HepG2 (cell line): Measurements from ENCODE around the gene SMIM43. TPM values are rescaled to one million over a fixed set of nuclear protein-coding genes. Genes with fewer than 3 reads are reported as not detected.

Experiments used
- ATF1 ChIP-seq: IDR thresholded peaks from 2 replicates; pipeline ENCODE4 v1.6.1; 2016; ENCODE audit warnings: mild to moderate bottlenecking, control low read depth
- DNMT3B ChIP-seq: conservative IDR thresholded peaks from 2 replicates; pipeline ENCODE4 v1.6.1; 2016; ENCODE audit warnings: missing biosample characterization, control low read depth
- E2F5 ChIP-seq: sonication (generic); formaldehyde crosslinking; conservative IDR thresholded peaks from 2 replicates; pipeline ENCODE4 v1.4.0; 2020; ENCODE audit warnings: missing genetic modification reagents
- HMG20A ChIP-seq: IDR thresholded peaks from 2 replicates; pipeline ENCODE4 v1.6.1; 2016; ENCODE audit warnings: borderline replicate concordance
- ISX ChIP-seq: sonication (generic); formaldehyde crosslinking; conservative IDR thresholded peaks from 2 replicates; pipeline ENCODE4 v1.5.0; 2020; ENCODE audit warnings: missing genetic modification reagents
- MIER3 ChIP-seq: IDR thresholded peaks from 2 replicates; pipeline ENCODE4 v1.6.1; 2016; ENCODE audit warnings: missing compliant biosample characterization, borderline replicate concordance
- NR2F1 ChIP-seq, 2 experiments: fragments of 450-650 bp in 1 of 2; formaldehyde crosslinking in 1 of 2; IDR thresholded peaks; 2 replicates each; pipeline versions ENCODE4 v1.5.0 to v1.6.1; 2016 to 2020; ENCODE audit warnings: mild to moderate bottlenecking in 1 of 2, missing compliant biosample characterization in 1 of 2, missing genetic modification reagents in 1 of 2, moderate library complexity in 1 of 2
- TCF7 ChIP-seq: sonication (generic); IDR thresholded peaks from 2 replicates; pipeline ENCODE4 v1.6.1; 2016; ENCODE audit warnings: antibody characterized with exemption, low read depth
- TP53 ChIP-seq: sonication (generic); formaldehyde crosslinking; conservative IDR thresholded peaks from 2 replicates; pipeline ENCODE4 v1.4.0; 2020; ENCODE audit warnings: missing genetic modification reagents
- ZNF331 ChIP-seq: sonication (generic); formaldehyde crosslinking; IDR thresholded peaks from 2 replicates; pipeline ENCODE4 v1.4.0; 2020; ENCODE audit warnings: missing genetic modification reagents
- ZNF614 ChIP-seq: IDR thresholded peaks from 2 replicates; pipeline ENCODE4 v1.6.1; 2018; ENCODE audit warnings: missing biosample characterization, missing genetic modification reagents, inconsistent platforms, borderline replicate concordance
- ZNF672 ChIP-seq: sonication (generic); formaldehyde crosslinking; IDR thresholded peaks from 2 replicates; pipeline ENCODE4 v1.8.1; 2022; ENCODE audit warnings: missing genetic modification reagents
- ZNF691 ChIP-seq: sonication (generic); formaldehyde crosslinking; IDR thresholded peaks from 2 replicates; pipeline ENCODE4 v1.4.0; 2020; ENCODE audit warnings: missing genetic modification reagents, low read depth, mild to moderate bottlenecking, borderline replicate concordance
- ZNF761 ChIP-seq: sonication (generic); formaldehyde crosslinking; conservative IDR thresholded peaks from 2 replicates; pipeline ENCODE4 v1.4.0; 2020; ENCODE audit warnings: mild to moderate bottlenecking, missing genetic modification reagents
- ZNF800 ChIP-seq: sonication (generic); formaldehyde crosslinking; IDR thresholded peaks from 2 replicates; pipeline ENCODE4 v1.4.0; 2020; ENCODE audit warnings: missing genetic modification reagents
- polyA plus RNA-seq, 8 experiments: library from polyadenylated mRNA; depleted of rRNA in 3 of 8; stranded (reverse) in 7 of 8; unstranded in 1 of 8; fragments of >200 nt; fragmentation: Illumina TruSeq in 4 of 8; extraction: Trizol in 4 of 8; gene quantifications; 2 replicates each; pipeline versions ENCODE4 v1.2.1 to v1.2.3, GENCODE V29; 2011 to 2016; ENCODE audit warnings: low read depth in 4 of 8, missing spikeins in 1 of 8, mixed read lengths in 1 of 8; ENCODE audit not compliant: insufficient read depth in 1 of 8
- total RNA-seq, 5 experiments: library from RNA; depleted of rRNA; stranded (reverse); fragments of >200 nt; fragmentation: Illumina TruSeq; extraction: Trizol; gene quantifications; 2 replicates each; pipeline ENCODE4 v1.2.3, GENCODE V29; 2016; ENCODE audit warnings: low read depth in 1 of 5
- TF ChIP-seq, protein P1 (sequence below): sonication (generic); formaldehyde crosslinking; IDR thresholded peaks from 2 replicates; pipeline ENCODE4 v1.5.0; 2020; ENCODE audit warnings: mild to moderate bottlenecking, missing genetic modification reagents, borderline replicate concordance
- TF ChIP-seq, protein P2 (sequence below): IDR thresholded peaks from 2 replicates; pipeline ENCODE4 v1.6.1; 2016; ENCODE audit warnings: missing genetic modification reagents, missing compliant biosample characterization
- TF ChIP-seq, protein P3 (sequence below): sonication (generic); formaldehyde crosslinking; IDR thresholded peaks from 2 replicates; pipeline ENCODE4 v1.4.0; 2020; ENCODE audit warnings: missing genetic modification reagents
- TF ChIP-seq, protein P4 (sequence below): IDR thresholded peaks from 2 replicates; pipeline ENCODE4 v1.6.1; 2016; ENCODE audit warnings: missing compliant biosample characterization, missing genetic modification reagents, borderline replicate concordance

The SMIM43 gene
- total and polyA plus RNA-seq, 2 of the 13 experiments (the other 11 are each of a cell fraction or from before 2014, with no cell fraction given), result not detected

DNA sequence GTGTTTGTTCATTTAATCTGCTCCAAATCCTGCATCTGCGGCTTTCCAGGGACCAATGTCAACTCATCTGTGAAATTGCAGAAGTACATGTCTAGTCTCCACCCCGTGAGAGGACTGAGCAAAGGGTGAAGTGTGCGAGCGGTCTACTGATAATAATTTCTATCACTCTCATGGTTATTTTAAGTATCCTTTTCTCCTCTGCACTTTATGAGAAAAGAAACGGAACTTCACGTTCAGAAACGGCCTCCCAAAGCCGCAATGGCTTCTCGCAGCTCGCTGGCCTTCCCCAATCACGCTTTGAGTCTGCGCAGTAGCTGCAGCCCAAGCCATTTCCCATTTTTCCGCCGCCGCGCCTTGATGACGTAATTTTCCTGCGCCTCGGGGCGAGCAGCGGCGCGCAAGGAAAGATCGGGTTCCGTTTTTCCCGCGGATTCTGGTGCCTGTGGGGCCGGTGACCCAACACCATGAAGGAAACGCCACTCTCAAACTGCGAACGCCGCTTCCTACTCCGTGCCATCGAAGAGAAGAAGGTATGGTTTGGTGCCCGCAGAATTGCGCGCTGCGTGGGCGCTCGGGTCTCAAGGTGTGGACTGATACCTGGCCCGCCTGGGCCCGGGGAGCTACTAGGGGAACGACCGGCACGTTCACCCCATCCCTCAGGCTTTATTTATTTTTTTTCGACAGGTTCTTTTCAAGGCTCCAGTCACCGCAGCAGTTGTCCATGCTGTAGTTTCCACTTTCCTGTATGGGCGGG is 36.2 kb upstream of the SMIM43 start, which contains the start of gene EXOSC9 (continued):
- TF ChIP-seq ZNF331 (CRISPR knock-in tag) (peak; percentile 60), MIER3 (CRISPR knock-in tag) (peak; percentile 74; the same call in 1 of the 2 replicates), NR2F1 (CRISPR knock-in tag; IDR thresholded peaks at IDR 0.05) (no peak), HMG20A (no peak), ZNF761 (CRISPR knock-in tag) (0 out of 2 replicates have a peak, but pooled peaks have one; percentile 60), ZNF691 (peak; percentile 64; the same call in 1 of the 2 replicates), ZNF614 (0 out of 2 replicates have a peak, but pooled peaks have one; percentile 46), ATF1 (CRISPR knock-in tag) (peak; percentile 99), E2F5 (CRISPR knock-in tag) (peak; percentile 92), TCF7 (no peak), ZNF672 (CRISPR knock-in tag) (no peak), ZNF800 (CRISPR knock-in tag) (peak; percentile 68; the same call in 1 of the 2 replicates), ISX (CRISPR knock-in tag) (0 out of 2 replicates have a peak, but pooled peaks have one; percentile 48), DNMT3B (CRISPR knock-in tag) (0 out of 2 replicates have a peak, but pooled peaks have one; percentile 40), TP53 (CRISPR knock-in tag) (peak; percentile 87)
- TF ChIP-seq, protein P1, sequence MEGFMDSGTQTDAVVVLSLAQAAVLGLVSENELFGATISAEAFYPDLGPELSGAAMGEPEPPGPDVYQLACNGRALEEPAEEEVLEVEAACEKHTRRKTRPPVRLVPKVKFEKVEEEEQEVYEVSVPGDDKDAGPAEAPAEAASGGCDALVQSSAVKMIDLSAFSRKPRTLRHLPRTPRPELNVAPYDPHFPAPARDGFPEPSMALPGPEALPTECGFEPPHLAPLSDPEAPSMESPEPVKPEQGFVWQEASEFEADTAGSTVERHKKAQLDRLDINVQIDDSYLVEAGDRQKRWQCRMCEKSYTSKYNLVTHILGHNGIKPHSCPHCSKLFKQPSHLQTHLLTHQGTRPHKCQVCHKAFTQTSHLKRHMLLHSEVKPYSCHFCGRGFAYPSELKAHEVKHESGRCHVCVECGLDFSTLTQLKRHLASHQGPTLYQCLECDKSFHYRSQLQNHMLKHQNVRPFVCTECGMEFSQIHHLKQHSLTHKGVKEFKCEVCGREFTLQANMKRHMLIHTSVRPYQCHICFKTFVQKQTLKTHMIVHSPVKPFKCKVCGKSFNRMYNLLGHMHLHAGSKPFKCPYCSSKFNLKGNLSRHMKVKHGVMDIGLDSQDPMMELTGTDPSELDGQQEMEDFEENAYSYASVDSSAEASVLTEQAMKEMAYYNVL, result no peak
- TF ChIP-seq, protein P2, sequence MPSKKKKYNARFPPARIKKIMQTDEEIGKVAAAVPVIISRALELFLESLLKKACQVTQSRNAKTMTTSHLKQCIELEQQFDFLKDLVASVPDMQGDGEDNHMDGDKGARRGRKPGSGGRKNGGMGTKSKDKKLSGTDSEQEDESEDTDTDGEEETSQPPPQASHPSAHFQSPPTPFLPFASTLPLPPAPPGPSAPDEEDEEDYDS (CRISPR knock-in tag), result peak; percentile 92
- TF ChIP-seq, protein P3, sequence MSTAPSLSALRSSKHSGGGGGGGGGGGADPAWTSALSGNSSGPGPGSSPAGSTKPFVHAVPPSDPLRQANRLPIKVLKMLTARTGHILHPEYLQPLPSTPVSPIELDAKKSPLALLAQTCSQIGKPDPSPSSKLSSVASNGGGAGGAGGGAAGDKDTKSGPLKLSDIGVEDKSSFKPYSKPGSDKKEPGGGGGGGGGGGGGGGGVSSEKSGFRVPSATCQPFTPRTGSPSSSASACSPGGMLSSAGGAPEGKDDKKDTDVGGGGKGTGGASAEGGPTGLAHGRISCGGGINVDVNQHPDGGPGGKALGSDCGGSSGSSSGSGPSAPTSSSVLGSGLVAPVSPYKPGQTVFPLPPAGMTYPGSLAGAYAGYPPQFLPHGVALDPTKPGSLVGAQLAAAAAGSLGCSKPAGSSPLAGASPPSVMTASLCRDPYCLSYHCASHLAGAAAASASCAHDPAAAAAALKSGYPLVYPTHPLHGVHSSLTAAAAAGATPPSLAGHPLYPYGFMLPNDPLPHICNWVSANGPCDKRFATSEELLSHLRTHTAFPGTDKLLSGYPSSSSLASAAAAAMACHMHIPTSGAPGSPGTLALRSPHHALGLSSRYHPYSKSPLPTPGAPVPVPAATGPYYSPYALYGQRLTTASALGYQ (CRISPR knock-in tag), result no peak
- TF ChIP-seq, protein P4, sequence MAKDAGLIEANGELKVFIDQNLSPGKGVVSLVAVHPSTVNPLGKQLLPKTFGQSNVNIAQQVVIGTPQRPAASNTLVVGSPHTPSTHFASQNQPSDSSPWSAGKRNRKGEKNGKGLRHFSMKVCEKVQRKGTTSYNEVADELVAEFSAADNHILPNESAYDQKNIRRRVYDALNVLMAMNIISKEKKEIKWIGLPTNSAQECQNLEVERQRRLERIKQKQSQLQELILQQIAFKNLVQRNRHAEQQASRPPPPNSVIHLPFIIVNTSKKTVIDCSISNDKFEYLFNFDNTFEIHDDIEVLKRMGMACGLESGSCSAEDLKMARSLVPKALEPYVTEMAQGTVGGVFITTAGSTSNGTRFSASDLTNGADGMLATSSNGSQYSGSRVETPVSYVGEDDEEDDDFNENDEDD (CRISPR knock-in tag), result peak; percentile 98
